GM23248 (cell line): ENCODE results near the gene SRSF11. TPM values are rescaled to one million over a fixed set of nuclear protein-coding genes. Genes with fewer than 3 reads are reported as not detected.

ENCODE experiments used
- DNase-seq: peaks from one replicate; pipeline ENCODE4 v3.0.0-alpha.2; 2015
- H2AFZ ChIP-seq: fragments of 200-600 bp; sonication (generic); 2 replicates; pipeline ENCODE4 v1.6.1; 2016; ENCODE audit warnings: antibody characterized with exemption
- H3F3A ChIP-seq: fragments of 200-600 bp; sonication (generic); 2 replicates; pipeline ENCODE4 v1.6.1; 2016; ENCODE audit warnings: mild to moderate bottlenecking, antibody characterized with exemption, mixed run types; ENCODE audit not compliant: insufficient read depth
- H3K27ac ChIP-seq: fragments of 200-600 bp; sonication (generic); 2 replicates; pipeline ENCODE4 v1.5.1; 2016; ENCODE audit warnings: mild to moderate bottlenecking
- H3K27me3 ChIP-seq: fragments of 200-600 bp; sonication (generic); replicated peaks from 2 replicates; pipeline ENCODE4 v1.6.1; 2016; ENCODE audit warnings: mild to moderate bottlenecking; ENCODE audit not compliant: insufficient read depth
- H3K36me3 ChIP-seq: fragments of 200-600 bp; sonication (generic); 2 replicates; pipeline ENCODE4 v1.6.1; 2016; ENCODE audit warnings: low read depth, mild to moderate bottlenecking
- H3K4me1 ChIP-seq: fragments of 200-600 bp; sonication (generic); 2 replicates; pipeline ENCODE4 v1.6.1; 2016; ENCODE audit warnings: mild to moderate bottlenecking; ENCODE audit not compliant: insufficient read depth
- H3K4me2 ChIP-seq: fragments of 200-600 bp; sonication (generic); one replicate; pipeline ENCODE4 v1.6.1; 2016; ENCODE audit warnings: mild to moderate bottlenecking; ENCODE audit not compliant: unreplicated experiment
- H3K4me3 ChIP-seq: fragments of 200-600 bp; sonication (generic); 2 replicates; pipeline ENCODE4 v1.5.1; 2016; ENCODE audit warnings: mild to moderate bottlenecking
- H3K79me2 ChIP-seq: fragments of 200-600 bp; sonication (generic); 2 replicates; pipeline ENCODE4 v1.6.1; 2016; ENCODE audit warnings: mild to moderate bottlenecking; ENCODE audit not compliant: insufficient read depth
- H3K9ac ChIP-seq: fragments of 200-600 bp; sonication (generic); 2 replicates; pipeline ENCODE4 v1.6.1; 2016; ENCODE audit warnings: mild to moderate bottlenecking
- H3K9me2 ChIP-seq: fragments of 200-600 bp; sonication (generic); 2 replicates; pipeline ENCODE4 v1.6.1; 2016; ENCODE audit warnings: mixed run types, mild to moderate bottlenecking, moderate library complexity; ENCODE audit not compliant: insufficient read depth
- H3K9me3 ChIP-seq: fragments of 200-600 bp; sonication (generic); one replicate; pipeline ENCODE4 v1.6.1; 2017; ENCODE audit warnings: low read depth
- H4K20me1 ChIP-seq: fragments of 200-600 bp; sonication (generic); 2 replicates; pipeline ENCODE4 v1.6.0; 2016; ENCODE audit not compliant: insufficient read depth
- EZH2 ChIP-seq: fragments of 200-600 bp; sonication (generic); IDR thresholded peaks from 2 replicates; pipeline ENCODE4 v1.6.1; 2018; ENCODE audit warnings: antibody characterized with exemption, mild to moderate bottlenecking; ENCODE audit not compliant: insufficient read depth, poor library complexity, severe bottlenecking
- EZH2phosphoT487 ChIP-seq: fragments of 200-600 bp; sonication (generic); IDR thresholded peaks from 2 replicates; pipeline ENCODE4 v1.6.1; 2018; ENCODE audit warnings: antibody characterized with exemption, moderate library complexity, mild to moderate bottlenecking, low read depth; ENCODE audit not compliant: insufficient read depth
- in situ Hi-C: fragments of 300-500 bp; cut with MboI; formaldehyde crosslinking; loops from 2 replicates; pipeline ENCODE4 v1.15.0; 2020
- polyA plus RNA-seq: library from polyadenylated mRNA; unstranded; fragments of >200 nt; fragmentation: Nextera tagmentation; extraction: Ambion mirVana; gene quantifications from 2 replicates; pipeline ENCODE4 v1.2.1, GENCODE V29; 2016
- small RNA-seq: library from RNA; depleted of rRNA; stranded (forward); fragments of <200 nt; gene quantifications from one replicate; pipeline ENCODE3, GENCODE V24; 2014; ENCODE audit warnings: low read depth, low replicate concordance
- total RNA-seq: library from RNA; depleted of rRNA; stranded (reverse); fragments of >200 nt; shearing (Covaris generic); gene quantifications from 2 replicates; pipeline ENCODE4 v1.2.3, GENCODE V29; 2014; rRNA removed

SRSF11 gene
- total and polyA plus RNA-seq, 2 experiments from 2014 or later, result 110 to 157 TPM

DNA sequence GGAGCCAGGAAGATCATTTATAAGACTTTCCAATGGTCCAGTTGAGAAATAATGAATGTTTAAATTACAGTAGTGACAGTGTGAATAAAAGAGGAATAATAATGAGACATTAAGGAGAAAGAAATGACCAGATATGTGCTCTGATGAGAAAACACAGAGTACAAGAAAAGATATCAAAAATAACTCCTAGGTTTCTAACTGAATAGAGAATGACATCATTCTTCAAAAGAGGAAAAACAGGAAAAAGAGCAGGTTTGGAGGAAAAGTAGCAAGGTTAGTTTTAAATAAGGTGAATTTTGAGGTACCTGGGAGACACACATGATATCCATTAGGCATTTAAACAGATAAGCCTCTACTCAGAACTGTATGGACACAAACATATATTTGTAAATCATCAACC lies 78.3 kb downstream of the SRSF11 start:
- in situ Hi-C loops, result no loop called here
- peaks cover 23% of the 10 kb centered on the region for H3K36me3 ChIP-seq
- TF ChIP-seq EZH2, result no peak
- TF ChIP-seq EZH2phosphoT487, result no peak

More for the DNA sequence above, 78.3 kb downstream of the SRSF11 start:
- Histone ChIP-seq H3K4me3 (no peak overlapping the region), H3K27ac (no peak overlapping the region), H2AFZ (no peak overlapping the region), H3F3A (no peaks in the 10 kb centered on the region), H3K9me2 (no peaks in the 10 kb centered on the region), H3K9me3 (no peaks in the 10 kb centered on the region), H3K4me1 (no peaks in the 10 kb centered on the region), H3K27me3 (no peaks in the 10 kb centered on the region), H3K4me2 (no peak overlapping the region), H4K20me1 (no peaks in the 10 kb centered on the region), H3K79me2 (peaks cover 16% of the 10 kb centered on the region), H3K9ac (no peak overlapping the region)
- DNase-seq, result no peak

Small RNA genes lying within 50 kb of the gene (small RNA-seq; reads per million reads assigned to genes)
- gene RN7SL242P, result not detected

Other genes starting within 250 kb of the SRSF11 start
- gene LRRC40, start 15.8 kb upstream of the SRSF11 start, total RNA-seq, result 18.8 and 24.1 TPM in 2 replicates
- 15.7 and 16.4 TPM in 2 replicates for gene LRRC40, start 15.8 kb upstream of the SRSF11 start, polyA plus RNA-seq
- gene ANKRD13C, start 133.3 kb downstream of the SRSF11 start, total RNA-seq, result 23.9 and 33.4 TPM in 2 replicates
- 28.6 and 29.2 TPM in 2 replicates for gene ANKRD13C, start 133.3 kb downstream of the SRSF11 start, polyA plus RNA-seq
- gene CTH, start 189.9 kb downstream of the SRSF11 start, total RNA-seq, result 14.9 and 20.6 TPM in 2 replicates
- 27.1 and 28.9 TPM in 2 replicates for gene CTH, start 189.9 kb downstream of the SRSF11 start, polyA plus RNA-seq